Testis (tissue), 3 donors: Measurements from ENCODE around the gene TTLL12. TPM values are rescaled to one million over a fixed set of nuclear protein-coding genes. Genes with fewer than 3 reads are reported as not detected.

ENCODE experiments used
- DNase-seq: peaks from one replicate; pipeline ENCODE4 v3.0.0-alpha.2; 2019
- H3K27ac ChIP-seq, 2 donors: fragments of 200-600 bp; sonication (generic); one replicate each; pipeline ENCODE4 v1.5.1; 2019
- H3K27me3 ChIP-seq: fragments of 200-600 bp; sonication (generic); one replicate; pipeline ENCODE4 v1.5.1; 2019
- H3K36me3 ChIP-seq: fragments of 200-600 bp; sonication (generic); one replicate; pipeline ENCODE4 v1.5.1; 2017; ENCODE audit warnings: low read depth; ENCODE audit errors: missing control alignments
- H3K4me1 ChIP-seq: fragments of 200-600 bp; sonication (generic); one replicate; pipeline ENCODE4 v1.5.1; 2019
- H3K4me3 ChIP-seq, 2 donors: fragments of 200-600 bp; sonication (generic); one replicate each; pipeline ENCODE4 v1.5.1; 2017 to 2019
- H3K9me3 ChIP-seq: fragments of 200-600 bp; sonication (generic); one replicate; pipeline ENCODE4 v1.5.1; 2017
- CTCF ChIP-seq, 3 experiments: fragments of 450-650 bp in 2 of 3; fragments of 200-600 bp in 1 of 3; sonication (generic) in 1 of 3; IDR thresholded peaks; one replicate each; pipeline ENCODE4 v1.5.1; 2016 to 2019; ENCODE audit warnings: antibody characterized with exemption in 3 of 3, mild to moderate bottlenecking in 2 of 3, moderate library complexity in 1 of 3
- POLR2A ChIP-seq: fragments of 450-650 bp; IDR thresholded peaks from one replicate; pipeline ENCODE4 v1.6.1; 2017; ENCODE audit warnings: antibody characterized with exemption, mild to moderate bottlenecking, moderate library complexity
- WGBS, 2 donors: methylation state at CpG; one replicate each; pipeline ENCODE4 v1.1.5; 2018; 5-methylcytosine and 5-hydroxymethylcytosine counted together
- intact Hi-C: fragments of 100-400 bp; cut with DNase I; formaldehyde crosslinking; loops from one replicate; pipeline ENCODE4 v1.15.1; 2023; ENCODE audit warnings: low total_unique reads
- polyA plus RNA-seq: library from polyadenylated mRNA; stranded (reverse); fragments of 350-450 nt; fragmentation: Illumina TruSeq; extraction: RNeasy Lipid Tissue Mini Kit (QIAGEN cat#74804); gene quantifications from one replicate; pipeline ENCODE4 v1.2.3, GENCODE V29; 2014; ENCODE audit warnings: low read depth, low replicate concordance; ENCODE audit not compliant: insufficient read depth
- total RNA-seq, 2 donors: library from RNA; depleted of rRNA; stranded (reverse); fragments of >200 nt; gene quantifications; one replicate each; pipeline ENCODE4 v1.2.3, GENCODE V29; 2016

Gene TTLL12
- total and polyA plus RNA-seq, 3 donors from 2014 or later, result 62.0 to 175 (median 111) TPM

GRCh38 chr22:43188829-43189545, 2.1 kb upstream of the TTLL12 start:
- no peak overlapping the region for H3K27ac ChIP-seq
- no peak overlapping the region for H3K4me3 ChIP-seq
- no peak for TF ChIP-seq CTCF (IDR thresholded peaks at IDR 0.05)
- TF ChIP-seq POLR2A, result no peak
- DNase-seq, result no peak
- H3K36me3 ChIP-seq, result no peaks in the 10 kb centered on the region
- peaks cover 19% of the 10 kb centered on the region for H3K4me1 ChIP-seq
- 72 to 86% methylated on average over 5 of the region's 5 CpGs for WGBS, 2 donors
- H3K9me3 ChIP-seq, result no peaks in the 10 kb centered on the region
- intact Hi-C loops, result no loop called here
- no peaks in the 10 kb centered on the region for H3K27me3 ChIP-seq

- no peaks in the 10 kb centered on the region for H3K9me3 ChIP-seq
- peaks cover 32% of the 10 kb centered on the region for H3K4me1 ChIP-seq
- WGBS, 2 donors, result 6 to 9% methylated on average over 9 to 21 of the region's 86 CpGs
- intact Hi-C loops, result no loop called here
- H3K4me3 ChIP-seq, result peak overlapping the region; percentile 67 to 69
- H3K36me3 ChIP-seq, result no peaks in the 10 kb centered on the region
- TF ChIP-seq POLR2A (no peak), CTCF (IDR thresholded peaks at IDR 0.05) (peak; percentile 60 to 85 (median 76))
- H3K27me3 ChIP-seq, result no peaks in the 10 kb centered on the region
- DNase-seq, result peak; percentile 96
- peak overlapping the region; percentile 85 to 91 for H3K27ac ChIP-seq
Observed at GRCh38 chr22:43187171-43188099, 501 bp upstream of the TTLL12 start.

GRCh38 chr22:43185860-43186261, 1.1 kb downstream of the TTLL12 start:
- peak; percentile 83 for DNase-seq
- intact Hi-C loops, result no loop called here
- H3K9me3 ChIP-seq, result no peaks in the 10 kb centered on the region
- 1 to 7% methylated on average over 8 to 12 of the region's 12 CpGs for WGBS, 2 donors
- H3K4me1 ChIP-seq, result peaks cover 32% of the 10 kb centered on the region
- no peaks in the 10 kb centered on the region for H3K36me3 ChIP-seq
- H3K27me3 ChIP-seq, result no peaks in the 10 kb centered on the region
- peak overlapping the region in 1 of 2 donors; percentile 45 for H3K4me3 ChIP-seq
- TF ChIP-seq CTCF (IDR thresholded peaks at IDR 0.05) (no peak), POLR2A (no peak)
- peak overlapping the region; percentile 4 to 78 for H3K27ac ChIP-seq

GRCh38 chr22:43183496-43184277, 3.2 kb downstream of the TTLL12 start:
- Histone ChIP-seq H3K27ac (no peak overlapping the region), H3K36me3 (no peaks in the 10 kb centered on the region), H3K4me1 (peaks cover 32% of the 10 kb centered on the region), H3K4me3 (no peak overlapping the region), H3K27me3 (no peaks in the 10 kb centered on the region), H3K9me3 (no peaks in the 10 kb centered on the region)
- DNase-seq, result no peak
- intact Hi-C loops, result no loop called here
- TF ChIP-seq CTCF (IDR thresholded peaks at IDR 0.05), result no peak
- TF ChIP-seq POLR2A, result no peak
- 74 to 83% methylated on average over 12 of the region's 12 CpGs for WGBS, 2 donors
